HG03045 (cell line): ENCODE measurements around the gene FABP2.
"Not testable (repeated sequence)": the region's sequence is repeated elsewhere in the genome, so short reads cannot be mapped to it uniquely, and the experiment has no call there.

Experiments used
- ATAC-seq: cut with Tn5 transposase; IDR thresholded peaks from one replicate; pipeline ENCODE4 v1.9.1; 2021; ENCODE audit warnings: mild to moderate bottlenecking, moderate library complexity; ENCODE audit not compliant: unreplicated experiment

Gene FABP2

DNA sequence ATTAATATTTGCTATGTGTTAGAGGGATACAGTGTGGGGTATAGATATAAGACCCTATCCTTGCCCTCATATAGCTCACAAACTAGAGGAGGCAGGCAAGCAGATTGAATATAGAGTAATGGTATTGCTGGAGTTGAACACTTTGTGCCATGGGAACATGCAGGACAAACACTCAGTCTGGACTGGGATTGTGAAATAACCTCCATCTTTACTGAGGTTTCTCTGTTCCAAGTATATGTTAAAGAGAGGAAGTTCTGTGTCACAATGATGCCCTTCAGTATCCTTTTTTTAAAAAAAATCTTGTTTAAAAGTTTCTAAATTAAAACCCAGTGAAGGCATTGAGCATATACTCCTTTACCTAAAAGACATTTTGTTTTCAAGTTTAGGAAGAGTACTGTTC, 8.7 kb downstream of the FABP2 start:
- ATAC-seq, result no peak

DNA sequence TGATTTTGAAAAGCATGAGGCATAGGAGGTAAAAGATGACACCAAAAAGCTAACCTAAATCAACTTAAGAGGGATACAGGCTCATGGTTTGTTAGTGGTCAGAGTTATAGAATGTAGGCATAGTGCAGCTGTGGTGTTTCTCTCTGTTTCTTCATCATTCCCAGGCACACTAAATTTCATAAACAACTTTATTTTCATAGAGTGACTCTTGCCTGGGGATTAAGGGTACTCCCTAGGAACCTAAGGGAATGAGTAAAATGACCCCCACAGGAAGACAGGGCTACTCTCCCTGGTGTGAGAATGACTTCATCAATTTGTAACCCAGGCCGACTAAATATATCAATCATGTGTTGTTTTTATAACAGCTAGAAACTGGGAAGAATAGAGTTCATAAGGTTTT, 11.1 kb downstream of the FABP2 start:
- ATAC-seq, result no peak

DNA sequence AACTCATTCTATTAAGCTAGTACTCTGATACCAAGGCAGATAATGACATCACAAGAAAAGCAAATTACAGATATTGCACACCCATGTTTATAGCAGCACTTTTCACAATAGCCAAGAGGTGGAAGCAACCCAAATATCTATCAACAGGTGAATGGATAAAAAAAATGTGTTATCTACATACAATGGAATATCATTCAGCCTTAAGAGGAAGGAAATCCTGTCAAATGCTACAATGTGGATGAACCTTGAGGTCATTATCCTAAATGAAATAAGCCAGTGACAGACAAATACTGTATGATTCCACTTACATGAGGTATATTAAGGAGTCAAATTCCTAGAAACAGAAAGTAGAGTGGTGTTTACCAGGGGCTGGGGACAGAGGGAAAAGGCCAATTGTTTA, 14.3 kb downstream of the FABP2 start:
- ATAC-seq, result no peak

DNA sequence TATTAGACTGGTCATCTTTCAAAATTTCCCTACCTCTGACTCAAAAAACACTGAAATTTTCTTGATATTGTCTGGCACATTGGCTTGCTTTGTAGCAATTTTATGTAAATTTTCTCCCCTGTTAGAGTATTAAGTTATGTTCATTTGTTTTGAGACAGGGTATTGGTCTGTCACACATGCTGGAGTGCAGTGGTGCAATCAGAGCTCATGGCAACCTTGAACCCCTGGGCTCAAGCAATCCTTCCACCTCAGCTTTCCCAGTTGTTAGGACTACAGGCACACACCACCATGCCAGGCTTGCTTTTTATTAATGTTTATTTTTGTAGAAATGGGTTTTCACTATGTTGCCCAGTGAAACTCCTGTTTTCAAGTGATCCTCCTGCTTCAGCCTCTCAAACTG, 17.5 kb downstream of the FABP2 start:
- no peak for ATAC-seq

DNA sequence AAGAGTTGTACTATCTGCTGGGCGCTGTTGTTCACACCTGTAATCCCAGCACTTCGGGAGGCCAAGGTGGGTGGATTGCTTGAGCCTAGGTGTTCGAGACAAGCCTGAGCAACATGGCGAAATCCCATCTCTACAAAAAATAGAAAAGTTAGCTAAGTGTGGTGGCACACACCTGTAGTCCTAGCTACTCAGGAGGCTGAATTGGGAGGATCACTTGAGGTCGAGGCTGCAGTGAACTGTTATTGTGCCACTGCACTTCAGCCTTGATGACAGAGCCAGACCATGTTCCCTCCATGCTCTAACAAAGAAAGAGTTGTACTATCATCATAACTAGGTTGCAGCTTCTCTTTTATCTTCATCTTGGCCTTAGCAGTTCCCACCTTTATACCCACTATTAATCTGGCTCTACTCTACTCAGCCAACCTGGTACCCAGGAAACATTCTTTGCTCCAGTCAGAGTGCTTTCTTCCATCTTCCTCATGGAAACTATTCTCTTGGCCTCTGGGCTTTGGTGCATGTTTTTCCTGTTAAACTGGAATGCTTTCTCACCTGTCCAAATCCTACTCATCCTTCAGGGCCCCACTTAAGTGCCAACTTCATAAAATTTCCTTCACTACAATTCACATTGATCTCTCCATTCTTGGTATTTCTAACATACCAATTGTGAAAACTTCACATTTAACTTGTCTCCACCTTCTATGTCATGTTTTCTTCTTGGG, 18.2 kb downstream of the FABP2 start:
- no peak for ATAC-seq

DNA sequence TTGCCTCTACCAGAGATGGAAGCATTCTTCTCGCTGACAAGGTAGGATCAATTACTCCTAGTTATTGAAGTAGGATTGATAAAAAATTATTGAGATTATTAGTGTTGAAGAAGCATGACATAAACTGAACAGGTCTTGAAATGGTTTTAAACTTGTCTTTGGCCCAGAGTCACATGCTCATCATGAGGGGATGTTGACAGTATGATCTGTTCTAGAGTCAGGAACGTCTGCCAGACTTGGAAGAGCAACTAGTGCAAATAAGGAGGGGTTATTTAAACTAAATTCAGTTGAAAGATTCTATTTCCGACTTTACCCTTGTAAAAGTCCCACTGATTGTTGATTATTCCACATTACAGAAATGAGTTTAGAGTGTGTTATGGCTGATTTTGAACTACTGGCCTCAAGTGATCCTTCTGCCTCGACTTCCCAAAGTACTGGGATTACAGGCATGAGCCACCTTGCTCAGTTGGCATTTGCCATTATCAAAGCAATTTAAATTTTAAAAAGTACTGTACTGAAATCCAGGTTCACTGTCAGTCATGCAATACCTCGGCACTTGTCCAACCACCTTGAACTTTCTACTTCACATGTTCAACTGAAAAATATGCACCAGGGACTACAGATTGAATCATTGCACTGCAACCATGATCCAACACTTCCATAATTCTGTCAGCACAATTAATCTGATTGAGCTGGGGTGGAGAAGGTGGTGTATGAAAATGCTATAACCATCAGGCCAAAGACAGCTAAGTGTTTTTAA, 19.7 kb downstream of the FABP2 start:
- no peak for ATAC-seq

DNA sequence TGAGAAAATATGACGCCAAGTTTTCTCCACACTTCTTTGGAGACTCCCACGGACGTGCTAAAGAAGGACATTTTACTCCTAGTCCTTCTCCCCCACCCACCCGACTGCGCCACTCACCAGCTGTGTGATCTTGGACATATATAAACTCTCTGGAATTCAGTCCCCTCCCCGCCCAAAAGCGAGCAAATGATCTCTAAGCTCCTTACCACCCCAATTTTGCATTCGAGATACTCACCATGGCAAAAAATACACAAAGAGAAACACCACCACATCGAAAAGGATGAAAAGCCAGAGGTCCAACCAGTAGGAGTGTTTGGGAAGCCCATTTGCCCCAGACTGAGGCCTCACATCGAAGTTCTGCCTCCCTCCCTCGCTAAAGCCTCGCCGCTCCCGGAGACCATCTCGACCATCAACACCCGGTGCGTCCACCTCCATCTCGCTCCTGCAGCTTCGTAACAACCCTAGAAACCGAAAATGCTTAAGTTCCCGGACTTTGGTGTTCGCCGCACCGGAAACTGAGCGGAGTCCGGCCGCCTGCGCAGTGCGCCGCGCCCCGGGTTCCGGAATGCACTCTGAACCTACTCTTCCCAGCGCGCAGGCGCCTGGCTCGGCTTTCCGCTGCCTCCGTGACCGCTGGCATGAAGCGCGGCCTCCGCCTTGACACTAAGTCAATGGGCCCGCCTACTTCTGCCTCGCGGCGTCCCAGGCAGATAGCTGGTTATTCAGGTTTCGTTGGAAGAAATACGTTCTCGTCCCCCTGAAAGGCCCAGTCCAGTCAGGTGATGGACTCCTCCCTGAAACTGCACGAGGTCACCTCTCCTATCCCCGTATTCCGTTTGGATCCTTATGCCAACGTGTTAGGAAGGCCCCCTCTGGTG, 21.6 kb downstream of the FABP2 start:
- ATAC-seq, result peak; percentile 98

DNA sequence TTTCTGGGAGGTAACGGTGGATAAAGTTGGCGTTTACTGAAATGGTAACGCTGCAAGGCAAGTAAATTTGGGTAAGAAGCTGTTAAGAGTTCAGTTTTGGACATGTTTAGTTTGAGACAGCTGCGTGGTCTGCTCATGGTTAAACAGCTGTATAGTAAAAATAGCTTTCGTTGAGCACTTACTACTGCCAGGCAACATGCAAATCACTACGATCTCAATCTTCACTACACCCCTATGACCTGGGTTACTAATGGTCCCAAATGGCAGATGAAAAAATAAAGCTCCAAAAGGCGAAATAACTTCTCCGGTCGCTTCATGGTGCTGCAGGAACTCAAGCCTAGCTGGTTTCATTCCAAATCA, 22.2 kb downstream of the FABP2 start:
- peak; percentile 57 for ATAC-seq

DNA sequence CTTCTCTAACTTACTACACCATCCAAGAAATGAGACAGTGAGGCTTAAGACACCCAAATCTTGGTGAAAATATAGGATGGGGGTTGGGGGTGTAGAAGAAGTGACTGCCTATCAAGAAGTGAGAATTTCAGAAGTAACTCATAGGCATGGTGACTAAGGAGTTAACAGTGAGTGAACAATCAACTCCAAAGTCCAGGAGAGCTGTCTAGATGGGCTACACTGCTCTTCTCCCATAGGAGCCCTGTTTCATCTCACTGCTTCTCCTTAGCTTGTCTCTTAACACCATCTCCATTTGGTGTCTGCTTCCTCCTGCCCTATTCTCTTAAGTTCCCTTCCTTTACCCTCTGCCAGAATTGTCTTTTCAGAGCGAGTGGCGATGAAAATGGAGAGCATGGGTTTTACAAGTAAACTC, 22.7 kb downstream of the FABP2 start:
- no peak for ATAC-seq

DNA sequence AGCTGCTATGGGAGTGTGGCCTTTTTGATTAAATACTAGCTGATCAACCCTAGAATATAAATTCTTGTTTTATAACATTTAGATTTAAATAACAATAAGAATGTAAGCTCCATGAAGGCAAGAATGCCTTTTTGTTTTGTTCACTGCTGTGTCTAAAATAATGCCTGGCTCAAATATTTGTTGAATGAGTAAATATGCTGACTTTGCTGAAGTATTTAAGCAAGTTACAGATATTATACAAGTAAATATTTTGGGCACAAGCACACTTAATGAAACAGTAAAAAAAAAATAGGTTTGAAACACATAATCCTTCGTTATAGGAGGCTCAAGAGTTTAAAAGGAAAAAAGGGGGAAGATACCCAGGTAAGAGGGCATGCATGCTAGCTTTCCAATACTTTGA, 24.1 kb downstream of the FABP2 start:
- ATAC-seq, result no peak

DNA sequence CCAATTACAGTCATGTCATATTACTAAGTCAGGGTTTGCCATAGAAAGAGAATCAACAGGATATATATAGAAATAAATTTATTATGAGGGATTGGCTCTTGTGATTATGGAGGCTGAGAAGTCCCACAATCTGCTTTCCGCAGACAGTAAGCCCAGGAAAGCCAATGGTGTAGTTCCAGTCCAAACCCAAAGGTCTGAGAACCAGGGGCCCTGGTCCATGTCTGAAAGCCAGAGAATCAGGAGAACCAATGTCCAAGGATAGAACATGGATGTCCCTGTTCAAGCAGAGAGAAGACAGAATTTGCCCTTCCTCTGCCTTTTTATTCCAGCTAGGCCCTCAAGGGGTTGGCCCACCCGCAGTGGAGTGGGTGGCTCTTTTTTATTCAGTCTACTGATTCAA, 25.6 kb downstream of the FABP2 start:
- no peak for ATAC-seq

DNA sequence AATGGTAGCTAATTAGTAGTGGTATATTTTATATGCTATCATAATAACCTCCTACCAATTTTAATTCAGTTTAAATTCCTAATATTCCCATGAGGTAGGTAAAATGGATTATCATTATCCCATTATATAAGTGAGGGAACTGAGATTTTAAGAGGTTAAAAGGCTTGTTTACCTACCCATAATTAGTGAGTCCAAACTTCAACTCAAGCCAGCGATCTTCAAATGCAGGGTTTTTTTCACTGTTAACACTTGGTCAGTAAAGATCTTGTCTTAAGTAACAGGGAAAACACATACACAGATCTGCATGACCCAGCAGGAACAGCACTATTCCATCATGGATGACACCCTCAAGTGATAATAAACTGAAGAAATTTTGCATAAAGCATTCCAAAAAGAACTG, 31.3 kb downstream of the FABP2 start:
- no peak for ATAC-seq

DNA sequence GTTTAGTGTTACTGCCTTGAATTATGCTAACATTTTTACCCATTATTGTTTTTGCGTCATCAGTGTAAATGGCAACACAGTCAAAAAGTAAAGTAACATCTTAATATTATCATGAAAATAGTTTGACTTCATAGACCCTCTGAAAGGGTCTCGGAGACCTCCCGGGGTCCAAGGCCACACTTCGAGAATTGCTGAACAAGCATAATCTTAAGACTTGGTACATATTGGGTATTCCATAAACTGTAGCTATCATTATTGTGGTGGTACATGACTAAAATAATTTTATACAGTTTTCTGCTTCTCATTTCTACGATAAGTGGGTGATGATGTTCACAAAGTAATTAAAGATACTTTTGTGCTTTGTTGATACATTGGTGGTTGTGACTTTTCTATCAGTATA, 32.6 kb downstream of the FABP2 start:
- ATAC-seq, result no peak

DNA sequence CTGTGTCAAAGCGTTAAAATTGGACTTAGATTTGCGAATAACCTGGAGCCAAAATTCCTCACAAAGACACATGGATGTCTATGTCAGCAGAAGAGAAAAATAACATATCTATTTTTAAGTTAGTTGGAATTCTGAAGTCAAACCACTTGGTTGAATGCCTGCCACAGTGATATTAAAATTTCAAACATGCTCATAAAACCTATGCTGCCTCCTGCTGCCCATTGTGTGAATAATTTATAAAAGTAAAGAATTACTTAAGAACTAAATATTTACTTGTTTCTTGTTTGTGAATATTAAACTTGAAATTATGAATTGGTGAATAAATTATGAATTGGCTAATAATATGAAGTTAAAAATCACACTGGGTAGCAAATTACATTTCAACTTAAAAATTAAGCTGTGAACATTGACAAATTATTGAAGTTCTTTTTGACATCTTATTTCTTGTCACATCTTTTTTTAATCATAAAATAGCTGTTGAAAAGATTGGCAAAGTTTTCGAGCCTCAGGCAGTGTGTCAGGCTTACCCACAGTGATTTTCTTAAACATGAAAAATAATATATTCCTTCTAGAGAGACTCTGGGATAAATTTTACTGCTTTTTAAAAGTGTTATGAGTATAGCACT, 35.4 kb downstream of the FABP2 start:
- no peak for ATAC-seq

DNA sequence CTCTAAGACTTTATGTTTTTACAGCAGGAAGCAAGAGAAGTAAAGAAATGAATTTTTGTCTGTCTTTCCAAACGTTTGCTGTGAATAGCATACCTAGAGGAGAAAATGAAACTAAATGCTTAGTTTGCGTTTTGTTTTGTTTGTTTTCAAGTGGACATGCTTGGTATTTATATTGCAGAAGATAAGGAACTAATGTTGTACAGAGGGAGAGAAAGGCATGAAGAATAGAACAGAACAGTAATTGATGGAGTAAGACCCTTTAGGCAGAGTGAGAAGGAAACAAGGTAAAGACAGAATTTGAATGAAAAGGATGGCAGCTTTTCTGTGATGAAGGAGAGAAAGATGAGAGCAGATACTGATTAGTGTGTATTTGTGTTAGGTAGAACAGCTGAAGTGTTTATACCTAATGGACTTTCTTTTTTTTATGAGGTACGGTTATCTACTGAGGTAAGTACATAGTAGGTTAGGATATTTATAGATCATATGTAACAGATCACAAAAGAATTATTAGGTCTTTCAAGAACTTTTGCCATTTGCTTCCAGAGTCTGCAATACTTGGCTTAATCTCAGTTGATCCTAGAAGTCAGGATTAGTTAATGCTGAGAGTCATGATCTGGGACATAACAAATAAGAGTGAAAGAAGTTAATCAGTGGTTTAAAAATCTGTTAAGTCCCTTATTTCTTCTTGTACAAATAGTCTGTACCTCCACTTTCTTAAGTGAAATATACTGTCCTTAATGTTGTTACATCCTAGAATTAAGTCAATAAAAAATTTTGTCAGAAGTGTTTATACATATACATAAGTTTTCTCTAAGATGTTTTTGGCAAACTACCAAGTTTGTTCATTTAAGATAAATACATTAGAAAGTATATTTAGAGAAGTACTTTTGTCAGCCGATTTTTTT, 36.8 kb downstream of the FABP2 start:
- peak; percentile 73 for ATAC-seq

DNA sequence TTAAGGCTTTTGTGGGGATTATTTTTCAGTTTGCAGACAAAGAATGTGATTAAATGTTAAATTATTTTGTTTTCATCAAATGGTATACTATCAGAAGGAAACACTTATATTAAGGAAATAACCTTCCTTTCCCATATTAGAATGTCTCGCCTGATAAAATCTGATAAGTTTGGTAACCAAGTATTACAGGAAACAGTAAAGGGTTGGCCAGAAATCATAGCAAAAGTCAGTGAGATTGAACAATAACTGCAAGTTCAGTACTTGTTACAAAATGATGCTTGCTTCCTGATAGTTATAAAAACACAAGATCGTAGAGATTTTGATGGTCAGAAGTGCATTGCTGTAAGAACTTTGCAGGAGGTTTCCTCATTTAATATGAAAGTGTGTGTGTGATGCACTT, 40.5 kb downstream of the FABP2 start:
- no peak for ATAC-seq

DNA sequence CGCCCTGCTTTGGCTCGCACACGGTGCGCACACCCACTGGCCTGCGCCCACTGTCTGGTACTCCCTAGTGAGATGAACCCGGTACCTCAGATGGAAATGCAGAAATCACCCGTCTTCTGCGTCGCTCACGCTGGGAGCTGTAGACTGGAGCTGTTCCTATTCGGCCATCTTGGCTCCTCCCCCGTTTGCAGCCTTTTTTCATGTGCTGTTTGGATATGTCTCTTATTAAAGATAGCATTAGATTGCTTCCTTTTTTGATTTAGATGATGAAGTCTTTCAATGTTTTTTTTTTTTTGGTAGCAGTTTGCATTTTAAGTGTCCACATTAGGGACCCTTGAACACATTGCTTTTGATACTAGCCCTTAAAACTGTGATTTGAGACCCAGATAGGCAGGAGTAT, 42.0 kb downstream of the FABP2 start:
- ATAC-seq, result not testable (repeated sequence)

DNA sequence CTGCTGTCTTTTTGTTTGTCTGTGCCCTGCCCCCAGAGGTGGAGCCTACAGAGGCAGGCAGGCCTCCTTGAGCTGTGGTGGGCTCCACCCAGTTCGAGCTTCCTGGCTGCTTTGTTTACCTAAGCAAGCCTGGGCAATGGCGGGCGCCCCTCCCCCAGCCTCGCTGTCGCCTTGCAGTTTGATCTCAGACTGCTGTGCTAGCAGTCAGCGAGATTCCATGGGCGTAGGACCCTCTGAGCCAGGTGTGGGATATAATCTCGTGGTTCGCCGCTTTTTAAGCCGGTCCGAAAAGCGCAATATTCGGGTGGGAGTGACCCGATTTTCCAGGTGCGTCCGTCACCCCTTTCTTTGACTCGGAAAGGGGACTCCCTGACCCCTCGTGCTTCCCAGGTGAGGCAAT, 42.4 kb downstream of the FABP2 start:
- ATAC-seq, result not testable (repeated sequence)

DNA sequence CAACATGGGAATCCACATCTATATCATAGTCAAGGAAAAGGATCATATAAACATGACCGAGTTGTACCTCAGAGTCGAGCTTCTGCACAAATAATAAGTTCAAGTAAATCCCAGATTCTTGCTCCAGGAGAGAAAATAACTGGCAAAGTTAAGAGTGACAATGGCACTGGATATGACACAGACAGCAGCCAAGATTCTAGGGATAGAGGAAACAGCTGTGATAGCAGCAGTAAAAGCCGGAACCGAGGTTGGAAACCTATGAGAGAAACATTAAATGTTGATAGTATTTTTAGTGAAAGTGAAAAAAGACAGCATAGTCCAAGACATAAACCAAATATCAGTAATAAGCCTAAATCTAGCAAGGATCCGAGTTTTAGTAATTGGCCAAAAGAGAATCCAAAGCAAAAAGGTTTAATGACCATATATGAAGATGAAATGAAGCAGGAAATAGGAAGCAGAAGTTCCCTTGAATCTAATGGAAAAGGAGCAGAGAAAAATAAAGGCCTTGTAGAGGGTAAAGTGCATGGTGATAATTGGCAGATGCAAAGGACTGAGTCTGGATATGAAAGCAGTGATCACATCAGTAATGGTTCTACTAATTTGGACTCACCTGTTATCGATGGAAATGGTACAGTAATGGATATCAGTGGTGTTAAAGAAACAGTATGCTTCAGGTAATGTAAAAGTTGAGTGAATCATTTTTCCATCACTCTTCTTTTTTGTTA, 50.4 kb downstream of the FABP2 start:
- ATAC-seq, result no peak

DNA sequence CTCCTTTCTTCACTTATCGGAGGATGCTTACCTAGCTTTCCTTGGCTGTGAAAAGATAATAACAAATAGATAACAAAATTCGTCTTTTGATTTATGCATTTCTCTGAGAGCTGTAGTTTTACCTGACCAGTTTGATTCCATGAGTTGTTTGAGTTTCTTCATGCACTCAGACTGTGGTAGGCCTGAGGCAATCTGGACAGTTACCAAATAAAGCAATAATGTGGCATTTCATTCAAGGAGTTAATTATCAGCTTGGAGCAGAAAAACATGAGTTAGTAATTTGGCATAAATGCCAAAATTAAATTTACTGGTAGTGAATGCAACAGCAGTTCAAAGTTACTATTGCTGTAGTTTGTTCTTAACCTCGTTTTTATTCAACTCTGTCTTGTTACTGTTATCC, 53.5 kb downstream of the FABP2 start:
- no peak for ATAC-seq
